Measurements from ENCODE around the gene EPB41L2.
"Not testable (repeated sequence)": the region's sequence is repeated elsewhere in the genome, so short reads cannot be mapped to it uniquely, and the experiment has no call there.

The EPB41L2 gene

DNA sequence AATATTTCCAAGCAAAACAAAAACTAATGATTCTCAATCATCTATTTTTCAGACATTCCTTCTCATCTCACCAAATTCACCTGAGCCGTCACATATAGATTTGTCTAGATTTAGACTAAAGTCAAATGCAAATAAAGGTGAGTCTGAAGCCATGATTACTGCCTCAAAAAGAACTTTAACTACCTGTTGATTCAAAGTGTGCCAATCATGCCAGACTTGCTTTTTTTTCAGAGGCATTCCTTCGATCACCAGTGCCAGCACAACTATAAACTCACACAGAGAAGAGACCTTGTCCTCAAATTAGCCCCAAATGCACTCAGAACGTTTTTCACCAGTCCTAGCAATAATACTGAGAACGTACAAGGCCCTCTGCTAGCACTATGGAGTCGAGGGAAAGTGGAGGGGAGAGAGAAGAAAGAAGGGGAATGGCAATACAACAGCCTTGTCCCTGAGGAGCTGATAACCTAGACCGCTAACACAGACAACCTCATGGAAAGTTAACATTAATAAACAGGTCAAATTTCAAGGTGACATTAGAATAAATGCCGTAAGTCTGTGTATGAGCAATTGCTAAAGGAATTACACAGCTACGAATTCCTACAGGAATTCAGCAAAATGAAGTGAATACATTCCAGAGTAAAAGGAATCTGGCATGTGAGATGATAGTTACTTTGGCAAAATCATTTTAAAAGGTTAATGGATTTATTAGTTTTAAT, 60.9 kb downstream of the EPB41L2 start:
- no peak for DNase-seq (ENCODE audit: low spot score in 2 of 2)
- H3K4me3 ChIP-seq = no peak overlapping the region
- H3K4me1 ChIP-seq = peaks cover 11% of the 10 kb centered on the region
- H3K36me3 ChIP-seq (replicated peaks) = no peaks in the 10 kb centered on the region
- H3K27me3 ChIP-seq (ENCODE audit: low read depth) = peaks cover 35% of the 10 kb centered on the region
- H3K9me3 ChIP-seq = peaks cover 4% of the 10 kb centered on the region
- in situ Hi-C loops (cut with MboI; ENCODE audit: low sequenced_read_pairs) = no loop called here

DNA sequence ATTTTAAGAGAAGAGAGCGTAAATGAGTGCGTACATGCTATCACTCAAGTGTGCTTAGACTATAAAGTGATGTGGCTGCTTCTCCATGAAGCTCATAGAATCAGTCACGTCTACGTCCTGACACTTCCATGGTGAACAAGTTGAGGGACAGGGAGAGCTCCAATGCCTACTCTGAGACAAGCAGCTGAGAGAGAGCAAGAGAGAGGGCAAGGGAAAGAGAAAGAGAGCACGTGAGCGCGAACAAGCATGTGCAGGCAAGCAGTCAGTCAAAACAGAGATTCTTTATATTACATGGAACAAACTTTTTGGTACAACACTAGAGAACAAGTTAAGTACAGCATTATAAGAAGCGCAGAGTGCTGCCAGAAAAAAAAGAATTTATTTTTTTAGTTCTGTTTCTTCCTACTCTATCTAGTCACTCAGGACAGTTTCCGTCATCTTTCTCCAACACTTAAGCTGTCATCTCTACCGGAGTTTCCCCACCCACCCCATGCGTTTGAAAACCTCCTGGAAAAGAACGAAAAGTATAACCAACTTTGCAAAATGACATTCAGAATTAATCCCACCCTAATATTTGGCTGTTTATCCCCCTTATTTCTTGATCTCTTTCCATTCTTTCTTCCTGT, 61.8 kb downstream of the EPB41L2 start:
- Histone ChIP-seq H3K36me3 (replicated peaks) (no peaks in the 10 kb centered on the region), H3K4me1 (peaks cover 17% of the 10 kb centered on the region), H3K4me3 (no peak overlapping the region), H3K27me3 (ENCODE audit: low read depth) (peaks cover 38% of the 10 kb centered on the region), H3K9me3 (no peaks in the 10 kb centered on the region)
- in situ Hi-C loops (cut with MboI; ENCODE audit: low sequenced_read_pairs) = no loop called here
- no peak for DNase-seq (ENCODE audit: low spot score in 2 of 2)

DNA sequence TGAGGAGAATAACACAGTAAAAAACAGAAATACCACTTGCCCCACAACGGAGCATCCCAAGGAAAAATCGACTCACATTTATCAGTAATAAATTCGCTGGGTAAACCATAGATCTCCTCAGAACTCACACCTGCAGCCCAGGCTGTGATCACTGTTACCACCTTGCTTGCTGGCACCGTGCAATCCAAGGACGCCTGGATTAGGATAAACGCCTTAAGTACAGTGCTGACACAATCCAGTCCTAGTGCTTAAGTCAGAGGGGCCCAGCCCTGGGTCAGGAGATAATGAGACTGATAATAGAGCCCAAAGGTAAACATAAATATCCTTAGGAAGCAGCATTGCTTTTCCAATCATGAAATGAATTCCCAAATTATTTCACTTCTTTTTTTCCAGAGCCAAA, 62.5 kb downstream of the EPB41L2 start:
- Histone ChIP-seq H3K4me3 (no peak overlapping the region), H3K9me3 (no peaks in the 10 kb centered on the region), H3K4me1 (peaks cover 17% of the 10 kb centered on the region), H3K27me3 (ENCODE audit: low read depth) (peaks cover 43% of the 10 kb centered on the region), H3K36me3 (replicated peaks) (no peaks in the 10 kb centered on the region)
- no peak for DNase-seq (ENCODE audit: low spot score in 2 of 2)
- in situ Hi-C loops (cut with MboI; ENCODE audit: low sequenced_read_pairs) = no loop called here

DNA sequence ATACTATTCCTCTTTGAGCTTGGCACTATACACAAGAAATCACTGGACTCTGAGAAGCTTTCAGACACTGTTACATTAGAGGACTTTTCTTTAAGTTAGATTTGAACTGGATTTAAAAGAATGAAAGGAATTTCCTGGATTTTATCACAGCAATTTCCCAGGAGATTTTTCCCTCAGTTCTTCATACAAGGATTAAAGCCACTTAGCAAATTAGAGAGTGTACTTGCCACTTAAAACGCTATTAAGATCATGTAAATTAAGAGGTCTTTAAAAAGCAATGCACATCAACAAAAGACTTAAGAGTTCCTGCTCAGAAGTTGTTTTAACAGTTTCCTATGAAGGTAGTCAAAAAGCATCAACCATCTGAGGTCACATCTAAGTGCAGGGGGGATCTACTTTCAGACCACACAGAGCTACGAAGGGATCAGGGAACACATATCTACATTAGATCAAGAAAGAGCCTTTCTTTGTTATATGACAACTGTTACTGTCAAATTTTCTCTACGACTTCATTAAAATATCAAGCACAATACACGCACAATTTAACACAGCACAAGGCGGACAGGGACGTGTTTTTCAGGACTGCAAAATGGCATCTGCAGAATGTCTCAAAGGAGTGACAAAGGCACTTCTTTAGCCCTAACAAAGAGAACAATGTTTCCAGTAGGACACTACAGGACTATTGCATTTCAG, 65.8 kb downstream of the EPB41L2 start:
- Histone ChIP-seq H3K36me3 (replicated peaks) (no peaks in the 10 kb centered on the region), H3K27me3 (ENCODE audit: low read depth) (peaks cover 34% of the 10 kb centered on the region), H3K9me3 (no peaks in the 10 kb centered on the region), H3K4me1 (peaks cover 17% of the 10 kb centered on the region), H3K4me3 (no peak overlapping the region)
- in situ Hi-C loops (cut with MboI; ENCODE audit: low sequenced_read_pairs) = no loop called here
- peak; percentile 37 to 89 for DNase-seq (ENCODE audit: low spot score in 2 of 2)

DNA sequence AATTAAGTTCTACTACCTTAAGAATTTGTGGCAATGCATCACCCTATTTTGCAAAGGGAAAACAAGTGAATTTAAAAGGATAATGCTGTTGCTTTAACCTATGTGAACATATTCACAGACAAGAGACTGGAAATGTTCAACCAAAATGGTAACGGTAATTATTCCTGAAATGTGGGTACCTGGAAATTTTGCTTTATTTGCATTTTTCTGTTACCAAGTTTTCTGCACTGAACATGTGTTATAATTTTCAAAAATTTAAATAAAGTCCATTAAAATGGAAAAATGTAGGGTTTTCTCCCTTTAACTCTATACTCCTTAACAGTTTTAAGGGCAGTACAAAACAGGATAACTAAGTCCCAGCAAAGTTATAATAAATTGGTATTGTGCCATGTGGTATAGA, 66.4 kb downstream of the EPB41L2 start:
- no peaks in the 10 kb centered on the region for H3K9me3 ChIP-seq
- no peak overlapping the region for H3K4me3 ChIP-seq
- H3K36me3 ChIP-seq (replicated peaks) = no peaks in the 10 kb centered on the region
- peaks cover 17% of the 10 kb centered on the region for H3K4me1 ChIP-seq
- no peak for DNase-seq (ENCODE audit: low spot score in 2 of 2)
- H3K27me3 ChIP-seq (ENCODE audit: low read depth) = peaks cover 30% of the 10 kb centered on the region
- in situ Hi-C loops (cut with MboI; ENCODE audit: low sequenced_read_pairs) = no loop called here

DNA sequence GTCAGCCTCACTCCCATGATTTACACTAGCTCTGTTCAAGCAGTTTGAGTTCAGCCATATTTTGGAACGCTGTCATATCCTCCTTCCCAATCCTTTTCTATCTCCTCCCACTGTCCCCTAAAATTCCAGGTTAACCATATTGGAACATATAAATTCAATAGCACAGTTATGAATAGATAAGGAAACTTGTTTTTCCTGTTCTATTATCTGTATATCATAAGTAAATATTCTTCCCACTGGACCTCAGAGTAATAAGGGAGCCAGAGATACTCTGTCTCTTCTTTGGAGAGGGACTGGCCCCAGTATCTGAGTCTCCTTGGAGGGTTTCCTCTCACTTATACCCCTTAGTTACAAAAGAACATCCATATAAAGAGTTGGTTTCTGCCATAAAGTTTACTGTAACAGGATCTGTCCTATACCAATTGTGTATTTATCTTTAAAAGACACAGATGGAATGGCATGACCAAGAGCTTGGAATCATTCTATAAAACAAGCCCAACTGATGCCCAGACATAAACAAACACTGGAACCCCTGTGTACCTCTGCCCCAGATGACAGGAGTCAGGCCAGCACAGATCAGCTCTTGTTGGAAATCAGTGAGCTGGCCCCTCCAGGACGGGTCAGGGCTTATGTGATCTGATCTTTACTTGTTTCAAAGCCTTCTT, 67.1 kb downstream of the EPB41L2 start:
- Histone ChIP-seq H3K9me3 (no peaks in the 10 kb centered on the region), H3K4me3 (no peak overlapping the region), H3K36me3 (replicated peaks) (no peaks in the 10 kb centered on the region), H3K4me1 (peaks cover 17% of the 10 kb centered on the region), H3K27me3 (ENCODE audit: low read depth) (peaks cover 26% of the 10 kb centered on the region)
- in situ Hi-C loops (cut with MboI; ENCODE audit: low sequenced_read_pairs) = no loop called here
- DNase-seq (ENCODE audit: low spot score in 2 of 2) = no peak

DNA sequence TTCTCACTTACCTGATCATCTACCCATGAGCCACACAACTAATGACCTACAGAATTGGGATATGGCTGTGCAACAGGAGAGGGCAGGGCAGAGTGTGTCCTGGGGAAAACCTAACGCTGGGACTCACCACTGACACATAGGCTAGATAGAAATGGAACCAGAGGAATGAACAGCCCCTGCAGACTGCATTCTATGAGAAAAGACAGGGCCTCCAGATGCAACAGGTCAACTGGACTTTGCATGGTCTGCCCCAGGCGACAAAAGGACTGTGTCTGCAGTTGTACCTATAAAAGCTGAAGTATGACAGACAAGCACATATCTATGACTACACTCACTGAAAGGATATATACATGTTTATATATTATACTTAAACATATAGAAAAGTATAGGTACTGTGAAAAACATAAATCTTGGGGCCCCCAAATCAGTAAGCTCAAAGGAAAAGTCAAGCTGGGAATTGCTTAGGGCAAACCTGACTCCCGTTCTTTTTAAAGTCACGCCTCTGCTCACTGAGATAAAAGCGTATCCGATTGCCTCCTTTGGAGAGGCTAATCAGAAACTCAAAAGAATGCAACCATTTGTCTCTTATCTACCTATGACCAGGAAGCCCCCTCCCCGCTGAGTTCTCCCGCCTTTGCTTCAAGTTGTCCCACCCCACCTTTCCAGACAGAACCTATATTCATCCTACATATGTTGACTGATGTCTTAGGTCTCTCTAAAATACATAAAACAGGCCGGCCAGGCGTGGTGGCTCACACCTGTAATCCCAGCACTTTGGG, 68.5 kb downstream of the EPB41L2 start:
- H3K4me1 ChIP-seq = peaks cover 17% of the 10 kb centered on the region
- H3K9me3 ChIP-seq = no peaks in the 10 kb centered on the region
- no peak overlapping the region for H3K4me3 ChIP-seq
- DNase-seq (ENCODE audit: low spot score in 2 of 2) = no peak
- peaks cover 21% of the 10 kb centered on the region for H3K27me3 ChIP-seq (ENCODE audit: low read depth)
- no peaks in the 10 kb centered on the region for H3K36me3 ChIP-seq (replicated peaks)
- in situ Hi-C loops (cut with MboI; ENCODE audit: low sequenced_read_pairs) = no loop called here

DNA sequence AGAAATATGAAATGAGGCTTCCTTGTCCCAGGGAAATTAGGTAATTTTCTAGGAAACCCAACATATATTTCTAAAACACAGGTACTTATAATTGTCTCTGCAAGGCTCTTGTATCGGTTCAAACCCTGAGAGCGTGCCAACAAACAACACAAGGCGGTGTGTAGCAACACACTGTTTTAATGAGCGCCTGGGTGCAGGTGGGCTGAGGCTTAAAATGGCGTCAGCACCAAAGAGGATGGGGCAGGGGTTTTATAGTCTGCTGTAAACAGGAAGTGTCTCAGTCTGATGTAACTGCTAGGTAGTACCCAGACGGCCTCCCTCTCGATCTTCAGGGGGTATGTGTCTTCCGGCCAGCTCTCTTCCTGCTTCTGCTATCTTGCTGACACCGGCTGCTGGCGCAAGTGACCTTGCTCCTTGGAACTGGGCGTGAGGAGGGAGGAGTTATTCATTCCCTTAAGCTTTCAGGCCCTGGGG, 69.7 kb downstream of the EPB41L2 start:
- H3K9me3 ChIP-seq = no peaks in the 10 kb centered on the region
- no peaks in the 10 kb centered on the region for H3K36me3 ChIP-seq (replicated peaks)
- H3K4me3 ChIP-seq = no peak overlapping the region
- in situ Hi-C loops (cut with MboI; ENCODE audit: low sequenced_read_pairs) = no loop called here
- peaks cover 10% of the 10 kb centered on the region for H3K27me3 ChIP-seq (ENCODE audit: low read depth)
- DNase-seq (ENCODE audit: low spot score in 2 of 2) = no peak
- peaks cover 17% of the 10 kb centered on the region for H3K4me1 ChIP-seq

DNA sequence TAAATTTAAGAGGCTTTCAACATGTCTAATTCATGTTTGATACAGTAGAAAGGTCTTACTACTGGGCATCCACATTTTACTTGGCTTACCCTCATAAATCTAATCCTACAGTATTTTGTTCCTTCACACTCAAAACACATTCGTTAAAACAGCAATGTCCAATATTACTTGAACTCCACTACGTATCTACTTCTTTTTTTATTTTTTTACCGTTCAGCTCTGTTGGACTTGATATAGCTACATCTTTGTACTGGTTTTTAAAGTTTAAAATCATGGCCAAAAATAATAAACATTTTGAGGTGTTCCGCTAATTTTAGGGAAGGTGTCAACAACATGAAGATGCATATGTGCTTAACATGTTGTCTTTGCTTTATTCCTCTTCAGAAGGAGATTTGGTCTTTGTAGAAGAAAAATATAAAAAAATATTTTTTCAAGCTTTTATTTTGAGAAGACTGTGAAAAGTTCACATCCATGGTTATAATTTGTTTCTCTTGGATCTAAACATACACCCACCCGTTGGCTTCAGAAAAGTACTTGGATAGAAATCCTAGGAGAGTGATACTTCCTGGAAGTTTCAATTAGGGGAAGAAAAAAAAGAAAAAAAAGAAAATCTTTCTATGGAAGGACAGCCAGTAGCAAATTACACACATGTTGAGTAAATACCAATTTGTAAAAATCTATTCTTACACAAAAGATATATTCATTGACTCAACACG, 71.5 kb downstream of the EPB41L2 start:
- no peak for DNase-seq (ENCODE audit: low spot score in 2 of 2)
- in situ Hi-C loops (cut with MboI; ENCODE audit: low sequenced_read_pairs) = no loop called here
- Histone ChIP-seq H3K4me3 (no peak overlapping the region), H3K27me3 (ENCODE audit: low read depth) (peaks cover 8% of the 10 kb centered on the region), H3K9me3 (no peaks in the 10 kb centered on the region), H3K36me3 (replicated peaks) (no peaks in the 10 kb centered on the region), H3K4me1 (peaks cover 2% of the 10 kb centered on the region)

DNA sequence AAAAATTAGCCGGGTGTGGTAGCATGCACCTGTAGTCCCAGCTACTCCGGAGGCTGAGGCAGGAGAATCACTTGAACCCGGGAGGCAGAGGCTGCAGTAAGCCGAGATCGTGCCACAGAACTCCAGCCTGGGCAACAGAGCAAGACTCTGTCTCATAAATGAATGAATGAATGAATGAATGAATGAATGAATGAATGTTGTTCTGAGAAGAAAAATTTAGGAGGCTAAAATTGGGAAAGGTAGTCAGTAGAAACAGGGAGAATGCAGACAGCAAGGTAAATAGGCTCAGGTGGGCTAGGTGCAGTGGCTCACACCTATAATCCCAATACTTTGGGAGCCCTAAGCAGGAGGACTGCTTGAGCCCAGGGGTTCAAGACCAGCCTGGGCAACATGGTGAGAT, 75.5 kb downstream of the EPB41L2 start:
- DNase-seq (ENCODE audit: low spot score in 2 of 2); H3K36me3 ChIP-seq (replicated peaks); H3K4me3 ChIP-seq; H3K4me1 ChIP-seq; H3K9me3 ChIP-seq; in situ Hi-C loops (cut with MboI; ENCODE audit: low sequenced_read_pairs); H3K27me3 ChIP-seq (ENCODE audit: low read depth): not testable (repeated sequence)

DNA sequence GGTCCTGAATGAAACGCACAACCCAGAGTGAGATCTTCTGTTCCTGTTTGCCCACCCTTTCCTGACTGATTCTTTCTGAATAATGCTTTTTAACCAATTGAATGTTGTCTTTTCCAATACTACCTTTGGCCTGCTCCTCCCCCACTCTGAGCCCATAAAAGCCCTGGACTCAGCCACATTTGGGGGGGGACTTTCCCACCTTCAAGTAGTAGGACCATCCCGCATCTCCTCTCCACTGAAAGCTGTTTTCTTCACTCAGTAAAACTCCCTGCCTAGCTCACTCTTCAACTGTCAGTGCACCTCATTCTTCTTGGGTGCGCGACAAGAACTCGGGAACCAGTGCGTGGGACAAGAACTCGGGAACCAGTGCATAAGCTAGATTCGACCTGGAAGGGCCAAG, 77.9 kb downstream of the EPB41L2 start:
- Histone ChIP-seq H3K27me3 (ENCODE audit: low read depth) (no peaks in the 10 kb centered on the region), H3K9me3 (no peaks in the 10 kb centered on the region), H3K4me1 (no peaks in the 10 kb centered on the region), H3K36me3 (replicated peaks) (no peaks in the 10 kb centered on the region), H3K4me3 (no peak overlapping the region)
- in situ Hi-C loops (cut with MboI; ENCODE audit: low sequenced_read_pairs) = no loop called here
- DNase-seq (ENCODE audit: low spot score in 2 of 2) = no peak

DNA sequence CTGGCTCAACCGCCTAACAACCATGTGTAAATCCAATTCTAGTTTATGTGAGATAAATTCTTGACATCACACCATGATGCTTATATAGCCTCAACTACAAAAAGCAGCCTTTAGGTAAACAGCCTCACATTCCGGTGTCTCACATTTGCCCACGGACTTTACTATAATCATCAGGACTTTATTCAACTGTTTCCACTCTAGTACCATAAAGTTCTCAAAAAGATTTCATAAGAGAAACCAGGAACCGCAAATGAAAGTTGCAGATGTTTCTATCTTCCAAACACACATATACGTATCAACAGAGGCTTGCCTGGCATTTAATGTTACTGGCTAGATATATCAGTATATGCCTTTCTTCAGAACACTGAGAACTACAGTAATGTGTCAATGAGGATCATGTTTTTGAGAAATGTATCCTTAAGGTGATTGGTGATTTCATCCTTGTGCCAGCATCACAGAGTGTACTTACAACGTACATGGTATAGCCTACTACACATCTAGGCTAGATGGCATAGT, 80.0 kb downstream of the EPB41L2 start:
- DNase-seq (ENCODE audit: low spot score in 2 of 2) = no peak
- no peaks in the 10 kb centered on the region for H3K9me3 ChIP-seq
- H3K4me3 ChIP-seq = no peak overlapping the region
- H3K4me1 ChIP-seq = no peaks in the 10 kb centered on the region; the same call in 1 of the 2 replicates
- in situ Hi-C loops (cut with MboI; ENCODE audit: low sequenced_read_pairs) = no loop called here
- H3K36me3 ChIP-seq (replicated peaks) = no peaks in the 10 kb centered on the region
- H3K27me3 ChIP-seq (ENCODE audit: low read depth) = no peaks in the 10 kb centered on the region

Data from HAP-1 (cell line).